Endometrial microvascular endothelial cells (primary cell): ENCODE data around the gene ASCC1. TPM values are rescaled to one million over a fixed set of nuclear protein-coding genes. Genes with fewer than 3 reads are reported as not detected.
"Not testable (repeated sequence)": the region's sequence is repeated elsewhere in the genome, so short reads cannot be mapped to it uniquely, and the experiment has no call there.

Experiments
- in situ Hi-C: cut with HindIII; loops from 2 replicates; pipeline ENCODE4 v1.10.0; 2017; ENCODE audit warnings: low sequenced_read_pairs, low pct_unique_long_range_greater_than_20kb; ENCODE audit errors: inconsistent ontology term
- total RNA-seq: library from RNA; depleted of rRNA; stranded (reverse); fragments of >200 nt; gene quantifications from one replicate; pipeline ENCODE4 v1.2.3, GENCODE V29; 2015; ENCODE audit errors: inconsistent ontology term

The ASCC1 gene
- total RNA-seq, 1 donor from 2014 or later, result 61.0 TPM

DNA sequence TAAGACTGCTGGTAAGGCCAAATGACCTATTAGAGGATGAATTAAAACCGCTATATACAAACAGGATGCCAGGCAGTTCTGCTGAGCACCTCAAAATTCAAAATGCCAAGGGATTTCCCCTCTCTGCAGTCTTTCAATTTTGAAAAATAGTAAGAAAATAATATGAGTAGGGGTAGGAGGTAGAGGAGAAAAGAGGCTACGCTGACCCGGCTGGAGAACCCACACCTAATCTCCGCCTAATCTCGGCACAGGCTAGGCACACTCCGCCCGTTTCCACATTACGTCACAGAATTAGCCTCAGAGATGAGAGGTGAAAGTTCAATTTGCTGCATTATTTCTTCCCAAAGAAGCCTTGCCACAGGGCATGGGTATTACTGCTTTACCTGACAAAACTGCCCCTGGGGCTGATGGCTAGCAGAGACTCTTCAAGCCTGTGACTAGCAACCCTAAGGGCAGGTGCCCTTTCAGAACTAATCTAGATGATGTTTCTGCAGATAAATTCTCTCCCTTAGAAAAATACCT, 106.4 kb downstream of the ASCC1 start:
- in situ Hi-C loops, result no loop called here

DNA sequence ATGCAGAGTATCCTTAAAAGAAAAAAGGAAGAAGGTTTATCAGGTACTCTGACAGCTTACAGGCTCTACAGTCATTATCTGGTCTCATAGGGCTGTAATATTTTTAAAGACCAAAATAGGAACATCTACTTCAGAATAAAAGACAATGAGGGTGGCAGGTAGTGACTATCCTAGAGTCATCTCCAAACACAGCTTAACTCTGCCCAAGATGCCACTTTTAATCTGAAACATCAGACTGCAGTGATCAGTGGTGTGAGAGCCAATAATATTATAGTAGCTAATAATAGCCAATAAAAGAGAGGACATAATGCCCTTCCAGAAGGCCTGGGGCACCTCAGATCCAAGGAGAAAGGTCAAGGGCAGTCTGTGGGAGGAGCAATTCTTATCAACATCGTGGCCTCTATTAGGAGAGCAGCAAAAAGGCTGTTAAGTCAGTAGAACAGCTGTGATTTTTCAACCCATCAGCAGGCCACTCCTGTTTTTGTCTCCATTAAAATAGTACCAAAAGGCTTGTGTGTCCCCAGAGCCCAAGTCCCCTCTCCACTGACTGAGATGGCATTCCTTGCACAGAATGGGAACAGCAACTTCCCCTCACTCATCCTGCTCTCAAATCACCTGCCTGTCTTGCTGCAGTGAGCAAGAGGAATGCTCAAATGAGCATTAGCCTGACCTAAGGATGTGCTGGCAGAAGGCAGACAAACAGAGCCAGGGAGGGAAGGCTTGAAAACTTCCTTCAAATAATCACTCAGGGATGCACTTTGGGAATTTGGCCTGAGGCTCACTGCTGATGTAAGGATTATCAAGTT, 107.0 kb downstream of the ASCC1 start:
- in situ Hi-C loops, result no loop called here

DNA sequence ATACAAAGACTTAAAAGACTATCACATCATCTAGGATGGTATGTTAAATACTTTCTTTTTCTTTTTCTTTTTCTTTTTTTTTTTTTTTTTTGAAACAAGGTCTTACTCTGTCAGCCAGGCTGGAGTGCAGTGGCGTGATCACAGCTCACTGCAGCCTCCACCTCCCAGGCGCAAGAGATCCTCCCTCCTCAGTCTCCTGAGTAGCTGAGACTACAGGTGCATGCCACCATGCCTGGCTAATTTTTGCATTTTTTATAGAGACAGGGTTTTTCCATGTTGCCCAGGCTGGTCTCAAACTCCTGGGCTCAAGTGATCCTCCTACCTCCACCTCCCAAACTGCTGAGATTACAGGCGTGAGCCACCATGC, 108.1 kb downstream of the ASCC1 start:
- in situ Hi-C loops, result not testable (repeated sequence)

DNA sequence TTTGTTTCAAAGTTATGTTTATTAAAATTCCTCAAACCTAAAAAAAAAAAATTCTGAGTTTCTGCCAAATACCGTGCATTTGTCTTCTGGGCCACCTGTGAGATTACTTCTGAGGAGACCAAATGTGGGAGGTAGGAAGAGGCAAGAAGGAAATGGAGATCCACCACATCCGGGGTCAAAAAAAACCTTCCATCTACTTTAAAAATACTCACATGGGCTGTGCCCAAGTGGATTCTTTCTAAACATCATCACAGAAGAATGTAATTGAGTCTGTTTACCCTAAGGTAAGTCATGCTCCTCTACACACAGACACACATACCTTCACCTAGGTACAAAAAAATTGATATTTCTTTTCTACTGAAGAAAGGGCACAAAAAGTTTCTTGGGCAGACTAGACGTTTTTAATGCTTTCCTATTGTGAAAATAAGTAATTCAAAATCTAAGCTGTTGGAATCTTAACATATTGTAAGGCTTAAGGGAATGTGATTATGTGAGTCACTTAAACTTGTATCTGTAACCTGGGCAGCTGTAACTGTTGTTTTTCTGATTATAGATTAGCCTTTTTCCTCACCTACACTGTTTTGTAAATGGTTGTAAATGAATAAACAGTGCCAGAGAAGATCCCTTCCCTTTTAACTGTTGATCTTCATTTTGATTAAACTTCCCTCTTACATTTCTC, 108.6 kb downstream of the ASCC1 start:
- in situ Hi-C loops, result no loop called here

DNA sequence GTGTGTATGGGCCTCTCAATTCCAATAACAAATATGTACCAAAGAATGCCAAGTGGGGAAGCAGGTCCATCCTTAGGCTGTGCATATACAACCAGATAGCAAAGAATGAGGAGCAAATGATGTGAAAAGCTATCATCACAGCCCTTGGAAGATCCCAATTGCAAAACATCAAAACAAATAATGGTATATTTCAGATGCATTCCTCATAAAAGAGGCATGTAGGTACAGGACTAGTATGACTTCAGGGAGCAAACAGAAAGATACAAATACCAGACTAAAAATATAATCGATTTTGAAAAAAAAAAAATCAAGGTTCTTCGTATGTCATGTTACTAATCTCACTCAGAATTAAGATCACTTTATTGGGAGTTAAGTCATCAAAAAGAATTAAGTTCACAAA, 109.2 kb downstream of the ASCC1 start:
- in situ Hi-C loops, result no loop called here

DNA sequence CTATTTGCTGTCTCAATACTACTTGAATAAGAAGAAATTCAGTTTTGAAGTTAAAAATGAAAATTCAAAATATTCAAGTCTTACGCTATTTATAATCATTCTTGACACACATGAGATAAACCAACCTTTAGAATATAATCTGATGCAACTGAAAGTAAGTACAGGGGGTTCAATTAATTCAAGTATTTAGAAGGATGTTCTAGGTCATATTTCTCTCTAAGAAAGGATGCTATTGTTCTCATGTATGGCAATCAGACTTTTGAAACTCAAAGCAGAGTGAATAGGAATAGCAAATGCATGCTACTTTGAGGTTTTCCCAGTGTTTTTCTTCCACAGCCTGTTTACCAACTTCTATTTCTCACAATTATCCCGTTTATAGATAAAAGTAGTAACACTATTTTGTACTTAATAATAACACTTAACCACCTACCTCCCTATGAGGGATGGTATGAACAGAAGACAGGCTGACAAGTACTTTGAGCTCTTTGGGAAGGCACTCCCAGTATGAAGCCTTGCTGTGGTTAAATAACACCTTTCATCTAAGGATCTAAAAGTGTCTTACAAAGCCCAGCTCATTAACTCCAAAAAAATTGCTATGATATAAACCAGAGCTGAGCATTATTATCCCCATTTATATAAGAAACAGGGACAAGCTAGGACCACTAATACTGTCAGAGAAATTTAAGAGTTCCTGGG, 109.8 kb downstream of the ASCC1 start:
- in situ Hi-C loops, result no loop called here

DNA sequence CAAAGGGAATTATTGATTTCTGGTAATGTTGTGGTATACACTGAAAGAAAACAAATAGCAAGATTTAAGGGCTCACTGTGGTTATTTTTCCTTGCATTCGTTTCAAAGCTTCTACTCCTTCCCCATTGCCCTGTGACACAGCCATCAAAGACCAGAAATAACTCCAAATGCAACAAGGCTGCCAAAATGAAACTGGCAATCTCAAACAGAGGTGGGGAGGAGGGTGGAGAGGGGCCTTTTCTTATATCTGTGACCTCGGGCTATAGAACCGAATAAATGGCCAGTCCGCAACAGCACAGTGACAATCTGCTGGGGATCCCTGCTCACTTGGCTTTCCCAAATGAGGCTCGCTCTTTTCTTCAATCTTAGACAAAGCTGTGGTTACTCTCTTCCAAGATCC, 110.4 kb downstream of the ASCC1 start:
- in situ Hi-C loops, result no loop called here

DNA sequence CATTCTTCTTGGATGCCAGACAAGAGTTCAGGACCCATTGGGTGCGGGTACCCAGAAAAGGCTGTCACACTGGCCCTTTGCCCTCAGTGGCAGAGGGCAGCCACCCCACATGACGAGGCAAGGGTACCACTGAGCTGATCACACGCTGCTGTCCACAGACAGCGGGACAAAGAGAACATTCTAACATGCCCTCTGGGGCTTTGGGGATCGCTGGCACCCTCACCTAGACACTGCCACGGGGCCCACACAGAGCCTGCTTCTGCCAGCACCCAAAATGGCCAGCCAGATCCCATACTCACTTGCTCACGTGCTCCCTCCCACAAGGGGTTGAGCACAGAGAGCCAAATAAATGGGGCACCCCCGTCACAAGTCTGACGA, 111.0 kb downstream of the ASCC1 start:
- in situ Hi-C loops, result no loop called here

DNA sequence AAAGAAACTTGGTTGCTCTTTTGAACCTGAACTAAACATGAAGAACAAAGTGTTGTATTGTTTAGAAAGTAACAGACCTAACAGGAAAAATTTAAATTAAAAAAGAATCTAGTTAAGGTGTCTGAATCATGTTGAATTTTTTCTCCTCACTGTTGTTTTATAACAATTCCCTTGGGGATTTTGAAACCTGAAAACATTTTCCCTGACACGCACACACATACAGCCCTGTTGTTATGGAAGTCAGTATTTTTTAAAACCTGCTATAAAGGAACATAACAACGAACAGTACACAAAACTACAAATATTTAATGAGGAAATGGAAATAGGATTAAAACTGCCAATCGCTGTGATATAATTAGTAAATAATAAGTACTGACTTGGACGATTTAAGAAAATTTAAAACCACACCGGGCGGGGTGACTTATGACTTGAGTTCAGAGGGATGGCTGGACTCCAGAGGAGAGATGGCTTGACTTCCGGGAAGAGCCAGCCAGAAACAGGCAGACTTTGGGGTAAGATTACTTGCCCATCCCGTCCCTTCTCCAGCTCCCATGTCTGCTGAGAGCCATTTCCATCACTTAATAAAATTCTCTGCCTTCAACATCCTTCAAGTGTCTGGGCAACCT, 111.5 kb downstream of the ASCC1 start:
- in situ Hi-C loops, result no loop called here

DNA sequence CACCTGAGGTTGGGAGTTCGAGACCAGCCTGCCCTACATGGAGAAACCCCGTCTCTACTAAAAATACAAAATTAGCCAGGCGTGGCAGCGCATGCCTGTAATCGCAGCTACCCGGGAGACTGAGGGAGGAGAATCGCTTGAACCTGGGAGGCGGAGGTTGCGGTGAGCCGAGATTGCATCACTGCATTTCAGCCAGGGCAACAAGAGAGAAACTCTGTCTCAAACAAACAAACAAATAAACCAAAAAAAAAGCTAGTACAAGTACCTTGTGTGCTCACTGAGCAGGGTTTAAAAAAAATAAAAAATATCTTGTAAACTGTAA, 116.5 kb downstream of the ASCC1 start:
- in situ Hi-C loops, result no loop called here

DNA sequence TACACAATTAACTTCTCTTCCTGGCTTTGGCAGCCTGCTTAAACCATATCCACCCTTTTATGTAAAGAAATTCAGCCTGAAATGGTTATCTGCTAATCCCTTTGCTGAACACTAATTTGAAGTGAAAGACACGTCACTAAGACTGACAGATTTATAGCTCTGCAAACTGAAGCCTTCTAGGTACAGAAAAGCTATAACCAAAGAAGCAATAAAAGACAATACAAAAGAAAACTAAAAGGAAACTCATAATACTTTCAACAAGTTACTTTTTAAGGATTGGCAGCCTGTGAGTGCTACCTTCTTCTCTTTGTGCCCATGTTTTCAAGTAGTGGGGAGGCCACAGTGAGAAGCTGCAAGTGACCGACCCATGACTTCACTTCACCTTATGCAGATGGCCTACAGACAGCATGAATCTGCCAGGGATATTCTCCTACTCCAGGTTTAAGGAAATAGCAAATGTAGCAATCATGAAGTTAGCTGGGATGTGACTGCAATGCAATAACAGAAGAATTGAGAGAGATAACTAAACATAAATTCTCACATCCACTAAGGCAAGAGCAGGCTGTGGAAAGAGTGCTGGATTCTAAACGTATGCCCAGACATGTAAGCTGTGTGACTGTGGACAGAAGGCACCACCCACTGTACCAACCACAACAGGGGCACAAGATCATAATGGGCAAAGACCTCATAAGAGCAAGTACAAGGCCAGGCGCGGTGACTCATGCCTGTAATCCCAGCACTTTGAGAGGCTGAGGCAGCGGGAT, 117.1 kb downstream of the ASCC1 start:
- in situ Hi-C loops, result no loop called here

DNA sequence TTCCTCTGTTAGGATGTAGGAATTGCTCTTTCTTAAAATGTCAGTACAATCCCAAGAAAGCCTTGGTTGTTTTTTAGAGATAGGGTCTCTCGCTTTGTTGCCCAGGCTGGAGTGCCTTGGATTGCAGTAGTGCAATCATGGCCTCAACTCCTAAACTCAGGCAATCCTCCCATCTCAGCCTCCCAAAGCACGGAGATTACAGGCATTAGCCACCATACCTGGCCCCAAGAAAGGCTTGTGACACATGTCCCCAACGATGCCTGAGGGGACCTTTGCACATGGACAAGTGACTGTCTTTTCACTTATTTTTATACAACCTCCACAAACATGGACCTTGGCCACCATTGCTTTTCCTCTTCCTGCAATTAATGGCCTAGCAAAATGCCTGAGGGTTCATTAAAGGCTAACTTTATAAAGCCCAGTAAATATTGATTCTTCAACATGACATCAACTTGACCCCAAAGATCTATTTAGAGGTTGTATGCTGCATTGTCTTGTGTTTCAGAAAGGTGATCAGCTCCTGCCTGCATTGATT, 117.7 kb downstream of the ASCC1 start:
- in situ Hi-C loops, result no loop called here

DNA sequence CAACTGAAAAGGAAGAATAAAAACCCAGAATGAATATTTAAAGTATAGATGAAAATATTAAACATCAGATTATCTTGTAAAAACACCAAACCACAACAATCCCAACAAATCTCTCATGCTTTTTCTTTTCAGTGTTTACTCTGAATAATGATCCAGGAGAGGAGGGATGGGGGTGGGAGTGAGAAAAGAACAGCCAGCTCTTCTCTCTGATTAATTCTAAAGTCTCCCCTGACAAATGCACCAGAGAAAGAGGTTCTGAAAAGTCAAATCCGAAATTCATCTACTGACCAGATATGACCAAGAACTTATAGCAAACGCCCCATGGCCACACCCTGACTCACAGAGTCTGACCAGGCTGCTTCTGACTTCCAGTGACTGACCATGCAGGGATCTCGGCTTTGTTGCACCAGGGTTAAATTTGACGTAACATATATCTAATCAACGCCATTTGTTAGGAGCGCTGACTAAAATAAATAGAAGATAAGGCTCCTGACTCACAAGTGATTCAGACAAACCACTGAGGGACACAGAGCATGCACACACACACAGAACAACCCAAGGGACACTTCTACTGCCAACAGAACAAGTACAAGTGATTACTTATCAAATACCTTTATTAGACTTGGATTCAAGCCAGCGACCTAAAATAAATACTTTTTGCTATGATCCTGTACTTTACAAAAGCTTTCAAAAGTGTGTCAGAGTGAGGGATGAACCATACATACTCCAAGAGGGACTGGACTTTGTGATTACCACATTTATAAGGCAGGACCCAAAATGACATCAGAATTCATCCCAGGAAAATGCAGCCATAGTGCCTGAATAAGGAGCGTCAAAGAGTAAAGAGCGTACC, 118.4 kb downstream of the ASCC1 start:
- in situ Hi-C loops, result no loop called here

DNA sequence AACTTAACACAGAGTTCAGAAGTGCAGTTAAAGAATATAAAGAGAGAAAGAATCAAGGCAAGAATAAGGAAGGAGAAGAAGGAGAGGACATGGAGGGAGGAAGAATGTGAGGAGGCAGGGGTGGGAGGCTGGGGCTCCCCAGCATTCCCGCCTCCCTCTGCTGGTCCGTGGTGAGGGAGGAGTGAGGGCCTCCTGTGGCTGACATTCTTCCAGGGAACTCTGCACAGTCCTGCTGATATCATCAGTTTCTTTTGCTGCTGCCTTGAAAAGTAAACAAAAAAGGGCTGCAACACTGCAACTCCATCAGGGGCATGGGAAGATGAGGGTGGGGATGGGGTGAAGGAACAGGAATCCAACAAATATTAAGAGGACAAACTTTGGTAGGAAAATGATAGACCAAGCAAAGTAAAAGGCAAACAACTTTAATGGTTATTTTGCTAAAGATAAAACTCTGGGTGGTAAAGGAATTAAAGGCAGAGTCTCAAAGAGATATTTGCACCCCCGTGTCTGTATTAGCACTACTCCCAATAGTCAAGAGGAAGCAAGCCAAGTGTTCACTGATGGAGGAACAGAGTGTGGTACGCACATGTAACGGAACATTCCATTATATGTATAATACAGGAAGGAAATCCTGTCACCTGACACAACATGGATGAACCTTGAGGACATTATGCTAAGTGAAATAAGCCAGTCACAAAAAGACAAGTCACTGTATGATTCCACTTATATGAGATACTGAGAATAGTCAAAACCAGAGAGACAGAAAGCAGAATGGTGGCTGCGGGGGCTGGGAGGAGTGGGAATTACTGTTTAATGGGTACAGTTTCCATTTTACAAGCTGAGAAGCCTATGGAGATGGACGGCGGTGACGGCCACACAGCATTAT, 119.7 kb downstream of the ASCC1 start:
- in situ Hi-C loops, result no loop called here

DNA sequence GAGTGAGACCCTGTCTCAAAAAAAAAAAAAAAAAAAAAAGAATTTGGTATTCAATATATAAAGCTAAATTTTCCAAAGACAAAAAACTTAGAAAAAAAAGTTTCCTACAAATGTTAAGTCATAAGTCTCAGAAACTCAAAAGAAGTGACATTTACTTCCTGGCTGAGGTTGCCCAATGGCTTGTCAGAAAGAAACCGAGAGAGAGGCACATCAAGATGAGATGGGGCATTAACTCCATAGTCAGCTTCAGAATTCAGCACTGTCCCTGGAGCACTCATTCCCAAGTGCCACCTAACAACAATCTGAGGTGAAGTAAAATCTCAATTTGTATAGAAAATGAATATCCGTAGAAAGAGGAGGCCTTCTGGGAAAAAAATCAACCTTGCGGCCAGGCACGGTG, 120.9 kb downstream of the ASCC1 start:
- in situ Hi-C loops, result no loop called here

DNA sequence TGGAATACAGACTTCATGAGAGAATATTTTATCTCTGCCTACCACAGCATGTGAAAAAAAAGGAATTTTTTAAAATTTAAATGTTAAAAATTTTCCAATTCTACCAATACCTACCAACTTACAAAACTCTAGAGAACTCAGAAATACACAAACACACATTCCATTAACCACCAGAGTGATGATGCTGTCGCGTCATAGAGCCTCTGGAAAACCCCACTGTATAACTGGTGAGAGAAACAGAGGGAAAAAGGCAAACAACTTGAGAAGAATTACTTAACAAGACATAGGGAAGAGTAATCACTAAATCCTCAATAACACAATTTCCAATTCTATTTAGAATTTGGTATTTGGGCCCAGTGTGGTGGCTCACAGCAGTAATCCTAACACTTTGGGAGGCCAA, 121.5 kb downstream of the ASCC1 start:
- in situ Hi-C loops, result no loop called here

DNA sequence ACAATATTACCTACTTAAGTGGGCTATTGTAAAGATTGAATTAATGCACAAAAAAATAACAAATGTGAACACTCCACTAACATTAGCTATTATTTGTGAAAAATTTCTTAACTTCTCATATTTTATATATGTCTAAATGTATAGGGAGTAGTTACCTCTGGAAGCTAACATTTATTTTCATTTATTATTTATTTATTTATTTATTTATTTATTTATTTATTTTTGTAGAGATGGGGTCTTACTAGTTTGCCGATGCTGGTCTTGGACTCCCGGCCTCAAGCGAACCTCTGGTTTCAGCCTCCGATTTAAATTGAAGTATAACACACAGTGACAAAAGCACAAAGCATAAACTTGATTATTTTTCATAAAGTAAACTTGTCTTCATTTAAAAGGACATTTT, 122.6 kb downstream of the ASCC1 start:
- in situ Hi-C loops, result no loop called here
